Heart left ventricle (tissue), 13 donors: ENCODE measurements around the gene SLC2A8.

Source experiments
- CTCF ChIP-seq, 12 donors: fragments of 200-600 bp; sonication (generic) in 4 of 12; IDR thresholded peaks; one replicate each; pipeline versions ENCODE4 v1.5.0 to v1.8.0; 2018 to 2022; ENCODE audit warnings: antibody characterized with exemption in 12 of 12, mild to moderate bottlenecking in 5 of 12
- POLR2A ChIP-seq, 2 donors: fragments of 450-650 bp; IDR thresholded peaks; one replicate each; pipeline ENCODE4 v1.6.1; 2017; ENCODE audit warnings: antibody characterized with exemption in 2 of 2, mild to moderate bottlenecking in 2 of 2, moderate library complexity in 2 of 2
- donor health status: ischemic (EF 13 %, LVEDD 7.1; RV severe dilation, severe dysfunction).
- donor health status: DM: no; HTN: yes; CAD: no.
- donor health status: DM: no; HTN: no; CAD: no.
- donor health status: ischemic (EF 25% LVEDD 6.9; RV normal size, moderate dysfunction).
- donor health status: ischemic (EF 25% LVEDD 5.7; RV mildly dilated, moderate dysfunction).
- donor health status: ischemic (EF 35%, LVEDD 5.7; RV mildly dilated, moderate dysfunction).
- donor health status: nonischemic (EF 11% LVEDD 7.7; RV severe dilation, severe dysfunction).
- donor health status: DM: yes; HTN: yes; CAD: no.
- donor health status: PGD.
- donor health status: ischemic (EF 29% LVEDD 5.4; RV normal size, mild dysfunction).
- donor health status: nonischemic (EF 23%, LVEDD 6.1; RV moderate dilation, normal function).

GRCh38 chr9:127404631-127405030 is 7.7 kb downstream of the SLC2A8 start:
- no peak for TF ChIP-seq CTCF (IDR thresholded peaks at IDR 0.05)
- no peak for TF ChIP-seq POLR2A (IDR thresholded peaks at IDR 0.05)
